ENCODE measurements around the gene CREB3.

CREB3 gene

GRCh38 chr9:35687972-35688557 is 44.4 kb upstream of the CREB3 start:
- H3K27ac ChIP-seq (ENCODE audit: low read length), result no peak overlapping the region
- H3K4me2 ChIP-seq (ENCODE audit: low read depth, low read length), result no peak overlapping the region
- no peak for DNase-seq
- H3K79me2 ChIP-seq (ENCODE audit: low read length), result no peaks in the 10 kb centered on the region
- no peak overlapping the region for H3K4me3 ChIP-seq (ENCODE audit: low read length)
- no peak for TF ChIP-seq EZH2 (optimal IDR thresholded peaks at IDR 0.05; ENCODE audit: low read depth, low read length)
- TF ChIP-seq EZH2phosphoT487 (IDR thresholded peaks at IDR 0.05; ENCODE audit: low read length), result no peak
- TF ChIP-seq CTCF (IDR thresholded peaks at IDR 0.05; ENCODE audit: low read length), result no peak
- H3K9ac ChIP-seq (ENCODE audit: low read length), result no peak overlapping the region
- H3K27me3 ChIP-seq (replicated peaks; ENCODE audit: insufficient read depth, low read length), result 0 out of 2 replicates have a peak, but pooled peaks cover 4% of the 10 kb centered on the region
- H3K4me1 ChIP-seq (ENCODE audit: low read length), result no peaks in the 10 kb centered on the region
- H3F3A ChIP-seq (ENCODE audit: insufficient read depth, low read length), result no peaks in the 10 kb centered on the region
- no peaks in the 10 kb centered on the region for H3K36me3 ChIP-seq (replicated peaks; ENCODE audit: insufficient read depth, low read length)
- no peaks in the 10 kb centered on the region for H3K9me3 ChIP-seq (replicated peaks; ENCODE audit: insufficient read depth, low read length)
- no peak overlapping the region for H2AFZ ChIP-seq (ENCODE audit: low read length)
- H3K9me2 ChIP-seq (replicated peaks; ENCODE audit: insufficient read depth, low read length), result no peaks in the 10 kb centered on the region
- H4K20me1 ChIP-seq (ENCODE audit: insufficient read depth, low read length), result no peaks in the 10 kb centered on the region

- no peaks in the 10 kb centered on the region for H3K4me1 ChIP-seq (ENCODE audit: low read length)
- H3K27me3 ChIP-seq (replicated peaks; ENCODE audit: insufficient read depth, low read length), result 0 out of 2 replicates have a peak, but pooled peaks cover 4% of the 10 kb centered on the region
- no peaks in the 10 kb centered on the region for H3K36me3 ChIP-seq (replicated peaks; ENCODE audit: insufficient read depth, low read length)
- no peak for TF ChIP-seq EZH2phosphoT487 (IDR thresholded peaks at IDR 0.05; ENCODE audit: low read length)
- no peak for TF ChIP-seq CTCF (IDR thresholded peaks at IDR 0.05; ENCODE audit: low read length)
- TF ChIP-seq EZH2 (optimal IDR thresholded peaks at IDR 0.05; ENCODE audit: low read depth, low read length), result no peak
- no peaks in the 10 kb centered on the region for H3K9me3 ChIP-seq (replicated peaks; ENCODE audit: insufficient read depth, low read length)
- H2AFZ ChIP-seq (ENCODE audit: low read length), result no peak overlapping the region
- H3K27ac ChIP-seq (ENCODE audit: low read length), result no peak overlapping the region
- no peaks in the 10 kb centered on the region for H3K9me2 ChIP-seq (replicated peaks; ENCODE audit: insufficient read depth, low read length)
- DNase-seq, result no peak
- no peaks in the 10 kb centered on the region for H3F3A ChIP-seq (ENCODE audit: insufficient read depth, low read length)
- no peak overlapping the region for H3K4me3 ChIP-seq (ENCODE audit: low read length)
- no peaks in the 10 kb centered on the region for H3K79me2 ChIP-seq (ENCODE audit: low read length)
- H4K20me1 ChIP-seq (ENCODE audit: insufficient read depth, low read length), result no peaks in the 10 kb centered on the region
- no peak overlapping the region for H3K4me2 ChIP-seq (ENCODE audit: low read depth, low read length)
- no peak overlapping the region for H3K9ac ChIP-seq (ENCODE audit: low read length)
Observed at GRCh38 chr9:35688558-35689541, 43.6 kb upstream of the CREB3 start.

- Histone ChIP-seq H3K9me2 (replicated peaks; ENCODE audit: insufficient read depth, low read length) (no peaks in the 10 kb centered on the region), H2AFZ (ENCODE audit: low read length) (peak within 1 kb of the TSS; percentile 98), H3K27me3 (replicated peaks; ENCODE audit: insufficient read depth, low read length) (0 out of 2 replicates have a peak, but pooled peaks cover 4% of the 10 kb centered on the region), H3K4me3 (ENCODE audit: low read length) (peak within 1 kb of the TSS; percentile 71), H3K36me3 (replicated peaks; ENCODE audit: insufficient read depth, low read length) (no peaks in the 10 kb centered on the region), H3F3A (ENCODE audit: insufficient read depth, low read length) (no peaks in the 10 kb centered on the region), H3K4me1 (ENCODE audit: low read length) (no peaks in the 10 kb centered on the region), H3K79me2 (ENCODE audit: low read length) (no peaks in the 10 kb centered on the region), H3K9me3 (replicated peaks; ENCODE audit: insufficient read depth, low read length) (no peaks in the 10 kb centered on the region), H3K27ac (ENCODE audit: low read length) (no peak within 1 kb of the TSS), H3K4me2 (ENCODE audit: low read depth, low read length) (peak within 1 kb of the TSS; percentile 95), H3K9ac (ENCODE audit: low read length) (peak within 1 kb of the TSS; percentile 31; the same call in 1 of the 2 replicates), H4K20me1 (ENCODE audit: insufficient read depth, low read length) (no peaks in the 10 kb centered on the region)
- DNase-seq, result no peak
- TF ChIP-seq EZH2phosphoT487 (IDR thresholded peaks at IDR 0.05; ENCODE audit: low read length) (no peak), EZH2 (optimal IDR thresholded peaks at IDR 0.05; ENCODE audit: low read depth, low read length) (no peak), CTCF (IDR thresholded peaks at IDR 0.05; ENCODE audit: low read length) (no peak)
Observed at GRCh38 chr9:35689542-35690293, 42.7 kb upstream of the CREB3 start, which contains the start of gene TPM2. TPM2 (minus strand) TSS chr9:35689925; CDS start chr9:35689817, 108 bp downstream.
